Measurements from ENCODE around the gene SALL2.

Gene SALL2

DNA sequence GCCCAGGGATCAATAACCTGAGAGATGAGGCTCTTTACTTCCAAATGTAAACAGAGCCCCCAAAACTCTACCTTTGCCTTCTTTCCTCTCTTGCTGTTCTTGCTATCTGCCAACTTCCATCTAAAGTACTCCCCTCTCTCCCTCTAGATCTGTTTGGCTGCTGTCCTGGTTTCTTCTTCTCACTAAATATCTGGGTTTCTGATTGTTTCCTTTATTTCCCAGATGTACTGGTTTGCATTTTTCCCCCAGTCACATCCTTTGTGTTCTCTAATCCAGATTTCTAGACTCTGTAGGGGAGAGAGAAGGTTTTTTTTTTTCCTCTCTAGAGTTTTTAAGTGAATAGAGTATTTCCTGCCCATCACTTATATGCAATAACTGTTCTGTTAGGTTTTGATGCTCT is 7.1 kb upstream of the SALL2 start:
- no peaks in the 10 kb centered on the region for H3F3A ChIP-seq (ENCODE audit: insufficient read depth)
- no peaks in the 10 kb centered on the region for H3K79me2 ChIP-seq (ENCODE audit: insufficient read depth, low read length)
- no peak overlapping the region for H3K4me2 ChIP-seq (ENCODE audit: low read depth, low read length, poor library complexity, severe bottlenecking)
- H2AFZ ChIP-seq (ENCODE audit: low read depth, low read length, severe bottlenecking), result no peak overlapping the region
- no peaks in the 10 kb centered on the region for H4K20me1 ChIP-seq (ENCODE audit: low read depth, low read length)
- H3K36me3 ChIP-seq (ENCODE audit: low read length), result no peaks in the 10 kb centered on the region
- no peaks in the 10 kb centered on the region for H3K9me3 ChIP-seq (ENCODE audit: insufficient read depth, low read length)
- no peak overlapping the region for H3K4me3 ChIP-seq (ENCODE audit: insufficient read depth, low read length, poor library complexity, severe bottlenecking)
- TF ChIP-seq EZH2phosphoT487 (conservative IDR thresholded peaks at IDR 0.05; ENCODE audit: low read length), result no peak
- TF ChIP-seq, protein P1, sequence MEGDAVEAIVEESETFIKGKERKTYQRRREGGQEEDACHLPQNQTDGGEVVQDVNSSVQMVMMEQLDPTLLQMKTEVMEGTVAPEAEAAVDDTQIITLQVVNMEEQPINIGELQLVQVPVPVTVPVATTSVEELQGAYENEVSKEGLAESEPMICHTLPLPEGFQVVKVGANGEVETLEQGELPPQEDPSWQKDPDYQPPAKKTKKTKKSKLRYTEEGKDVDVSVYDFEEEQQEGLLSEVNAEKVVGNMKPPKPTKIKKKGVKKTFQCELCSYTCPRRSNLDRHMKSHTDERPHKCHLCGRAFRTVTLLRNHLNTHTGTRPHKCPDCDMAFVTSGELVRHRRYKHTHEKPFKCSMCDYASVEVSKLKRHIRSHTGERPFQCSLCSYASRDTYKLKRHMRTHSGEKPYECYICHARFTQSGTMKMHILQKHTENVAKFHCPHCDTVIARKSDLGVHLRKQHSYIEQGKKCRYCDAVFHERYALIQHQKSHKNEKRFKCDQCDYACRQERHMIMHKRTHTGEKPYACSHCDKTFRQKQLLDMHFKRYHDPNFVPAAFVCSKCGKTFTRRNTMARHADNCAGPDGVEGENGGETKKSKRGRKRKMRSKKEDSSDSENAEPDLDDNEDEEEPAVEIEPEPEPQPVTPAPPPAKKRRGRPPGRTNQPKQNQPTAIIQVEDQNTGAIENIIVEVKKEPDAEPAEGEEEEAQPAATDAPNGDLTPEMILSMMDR (IDR thresholded peaks at IDR 0.05; ENCODE audit: insufficient read depth, low read length, poor library complexity, severe bottlenecking), result no peak
- H3K9ac ChIP-seq (ENCODE audit: low read length), result no peak overlapping the region
- no peaks in the 10 kb centered on the region for H3K27me3 ChIP-seq (ENCODE audit: low read length)
- no peaks in the 10 kb centered on the region for H3K9me2 ChIP-seq (replicated peaks; ENCODE audit: insufficient read depth, low read length)
- H3K27ac ChIP-seq (ENCODE audit: low read depth, low read length), result no peak overlapping the region

DNA sequence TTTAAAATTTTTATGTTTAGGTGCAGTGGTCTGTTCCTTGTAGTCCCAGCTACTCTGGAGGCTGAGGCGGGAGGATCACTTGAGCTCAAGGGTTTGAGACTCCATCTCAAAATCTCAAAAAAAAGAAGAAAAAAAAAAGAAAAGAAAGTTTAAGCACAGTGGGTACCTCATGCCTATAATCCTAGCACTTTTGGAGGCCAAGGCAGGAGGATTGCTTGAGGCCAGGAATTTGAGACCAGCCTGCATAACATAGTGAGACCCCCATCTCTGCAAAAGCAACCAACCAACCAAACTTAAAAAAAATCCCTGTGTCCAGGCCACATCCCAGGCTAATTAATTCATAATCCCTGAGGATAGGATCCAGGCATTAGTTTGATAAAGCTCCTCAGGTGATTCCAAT is 3.4 kb upstream of the SALL2 start:
- H3F3A ChIP-seq (ENCODE audit: insufficient read depth), result no peaks in the 10 kb centered on the region

DNA sequence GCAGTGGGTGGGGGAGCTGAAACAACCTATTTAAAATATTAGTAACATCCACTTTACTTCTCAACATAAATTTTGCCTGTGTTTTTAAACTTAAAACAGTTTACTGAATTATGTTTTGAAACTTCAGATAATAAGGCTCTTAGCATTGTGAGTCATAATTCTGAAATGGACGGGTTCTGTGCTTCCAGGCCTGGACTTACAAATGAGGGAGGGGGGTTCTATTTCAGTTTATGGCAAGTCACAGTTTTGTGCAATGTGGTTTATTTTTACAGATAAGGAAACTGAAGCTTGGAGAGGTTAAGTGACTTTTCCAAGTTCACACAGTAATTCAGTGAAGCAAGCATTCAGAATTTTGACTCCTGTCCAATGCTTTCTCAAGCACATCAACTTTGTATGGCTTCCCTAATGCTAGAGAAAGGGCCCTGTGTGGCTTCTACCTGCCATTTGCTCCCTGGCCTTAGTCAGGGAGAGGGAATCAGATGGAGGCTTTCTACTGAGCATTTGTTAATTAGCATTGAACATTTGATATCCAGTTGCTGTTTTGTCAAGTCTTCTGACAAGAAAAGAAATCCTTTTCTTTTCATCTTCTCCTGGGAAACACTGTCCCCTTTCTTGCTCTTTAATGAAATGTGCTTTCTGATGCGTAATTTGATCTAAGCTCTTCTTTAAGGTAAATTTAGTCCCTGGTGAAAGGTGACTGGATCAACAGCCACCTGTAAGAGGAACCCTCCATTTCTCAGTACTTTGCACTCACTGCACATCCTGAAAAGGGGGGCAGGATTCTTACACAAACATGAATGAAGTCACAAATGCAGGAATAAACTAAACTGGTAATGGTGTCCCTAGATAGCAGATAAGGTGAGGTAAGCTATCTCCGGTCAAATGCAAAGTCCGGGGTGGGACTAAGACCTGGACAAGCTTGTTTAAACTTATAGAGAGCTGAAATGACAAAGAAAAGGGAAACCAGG is 2.5 kb upstream of the SALL2 start:
- H3K36me3 ChIP-seq (ENCODE audit: low read length), result no peaks in the 10 kb centered on the region
- no peaks in the 10 kb centered on the region for H4K20me1 ChIP-seq (ENCODE audit: low read depth, low read length)
- no peaks in the 10 kb centered on the region for H3F3A ChIP-seq (ENCODE audit: insufficient read depth)
- H3K9ac ChIP-seq (ENCODE audit: low read length), result no peak overlapping the region
- H3K79me2 ChIP-seq (ENCODE audit: insufficient read depth, low read length), result no peaks in the 10 kb centered on the region
- H3K9me3 ChIP-seq (ENCODE audit: insufficient read depth, low read length), result no peaks in the 10 kb centered on the region
- H3K4me3 ChIP-seq (ENCODE audit: insufficient read depth, low read length, poor library complexity, severe bottlenecking), result no peak overlapping the region
- no peaks in the 10 kb centered on the region for H3K27me3 ChIP-seq (ENCODE audit: low read length)
- no peak for TF ChIP-seq EZH2phosphoT487 (conservative IDR thresholded peaks at IDR 0.05; ENCODE audit: low read length)
- TF ChIP-seq, protein P1 (IDR thresholded peaks at IDR 0.05; ENCODE audit: insufficient read depth, low read length, poor library complexity, severe bottlenecking), result no peak
- no peaks in the 10 kb centered on the region for H3K9me2 ChIP-seq (replicated peaks; ENCODE audit: insufficient read depth, low read length)
- no peak overlapping the region for H3K4me2 ChIP-seq (ENCODE audit: low read depth, low read length, poor library complexity, severe bottlenecking)
- H3K27ac ChIP-seq (ENCODE audit: low read depth, low read length), result no peak overlapping the region
- H2AFZ ChIP-seq (ENCODE audit: low read depth, low read length, severe bottlenecking), result no peak overlapping the region

More for the DNA sequence above, 3.4 kb upstream of the SALL2 start:
- no peak overlapping the region for H3K4me3 ChIP-seq (ENCODE audit: insufficient read depth, low read length, poor library complexity, severe bottlenecking)
- H3K9me3 ChIP-seq (ENCODE audit: insufficient read depth, low read length), result no peaks in the 10 kb centered on the region
- TF ChIP-seq, protein P1 (IDR thresholded peaks at IDR 0.05; ENCODE audit: insufficient read depth, low read length, poor library complexity, severe bottlenecking), result no peak
- no peak for TF ChIP-seq EZH2phosphoT487 (conservative IDR thresholded peaks at IDR 0.05; ENCODE audit: low read length)
- no peak overlapping the region for H3K9ac ChIP-seq (ENCODE audit: low read length)
- no peak overlapping the region for H2AFZ ChIP-seq (ENCODE audit: low read depth, low read length, severe bottlenecking)
- H3K36me3 ChIP-seq (ENCODE audit: low read length), result no peaks in the 10 kb centered on the region
- H3K4me2 ChIP-seq (ENCODE audit: low read depth, low read length, poor library complexity, severe bottlenecking), result no peak overlapping the region
- no peaks in the 10 kb centered on the region for H3K27me3 ChIP-seq (ENCODE audit: low read length)
- no peaks in the 10 kb centered on the region for H3K9me2 ChIP-seq (replicated peaks; ENCODE audit: insufficient read depth, low read length)
- no peak overlapping the region for H3K27ac ChIP-seq (ENCODE audit: low read depth, low read length)
- H4K20me1 ChIP-seq (ENCODE audit: low read depth, low read length), result no peaks in the 10 kb centered on the region
- no peaks in the 10 kb centered on the region for H3K79me2 ChIP-seq (ENCODE audit: insufficient read depth, low read length)

Data from SU-DHL-6 (cell line).